Fibroblast of pulmonary artery (primary cell): ENCODE measurements around the gene SOX6.

Source experiments
- DNase-seq: peaks from one replicate; pipeline ENCODE4 v3.0.0-alpha.2; 2010; ENCODE audit warnings: low read depth
- H3K4me3 ChIP-seq: replicated peaks from 2 replicates; pipeline ENCODE4 v1.5.1; 2011; ENCODE audit warnings: low read depth, mild to moderate bottlenecking, control low read depth, low read length, moderate library complexity
- CTCF ChIP-seq: IDR thresholded peaks from 2 replicates; pipeline ENCODE4 v1.5.1; 2011; ENCODE audit warnings: mild to moderate bottlenecking, control low read depth, low read length, inconsistent platforms; ENCODE audit errors: missing control alignments

The SOX6 gene

GRCh38 chr11:16120008-16120407 is 236.3 kb downstream of the SOX6 start:
- H3K4me3 ChIP-seq, result no peak overlapping the region
- DNase-seq, result no peak
- TF ChIP-seq CTCF, result no peak

- H3K4me3 ChIP-seq, result no peak overlapping the region
- TF ChIP-seq CTCF, result no peak
- DNase-seq, result no peak
Measured at GRCh38 chr11:16117989-16118756, 238.2 kb downstream of the SOX6 start.

GRCh38 chr11:16114978-16115871 is 241.1 kb downstream of the SOX6 start:
- DNase-seq, result no peak
- H3K4me3 ChIP-seq, result no peak overlapping the region
- no peak for TF ChIP-seq CTCF

- H3K4me3 ChIP-seq, result no peak overlapping the region
- no peak for DNase-seq
- no peak for TF ChIP-seq CTCF
Measured at GRCh38 chr11:16114431-16114830, 241.9 kb downstream of the SOX6 start.

GRCh38 chr11:16111690-16112089 is 244.7 kb downstream of the SOX6 start:
- no peak overlapping the region for H3K4me3 ChIP-seq
- TF ChIP-seq CTCF, result no peak
- no peak for DNase-seq

GRCh38 chr11:16110886-16111285 is 245.5 kb downstream of the SOX6 start:
- DNase-seq, result no peak
- H3K4me3 ChIP-seq, result no peak overlapping the region
- no peak for TF ChIP-seq CTCF
